DOHH2 (cell line): ENCODE data around the gene ZIC5.

Source experiments
- H3F3A ChIP-seq: fragments of 200-600 bp; sonication (generic), shearing (Covaris generic); 2 replicates; pipeline ENCODE4 v1.6.0; 2016; ENCODE audit warnings: antibody characterized with exemption, mild to moderate bottlenecking; ENCODE audit not compliant: control insufficient read depth, insufficient read depth
- H3K27ac ChIP-seq: fragments of 200-600 bp; sonication (generic); 2 replicates; pipeline ENCODE4 v1.5.1; 2014; ENCODE audit warnings: low read depth, mild to moderate bottlenecking, low read length, moderate library complexity
- H3K27me3 ChIP-seq: fragments of 200-600 bp; sonication (generic); 2 replicates; pipeline ENCODE4 v1.6.1; 2014; ENCODE audit warnings: mild to moderate bottlenecking, low read length, mixed read lengths; ENCODE audit not compliant: control insufficient read depth
- H3K36me3 ChIP-seq: fragments of 200-600 bp; sonication (generic); 2 replicates; pipeline ENCODE4 v1.6.1; 2014; ENCODE audit warnings: mild to moderate bottlenecking, low read length, moderate library complexity, mixed read lengths; ENCODE audit not compliant: control insufficient read depth
- H3K4me1 ChIP-seq: fragments of 200-600 bp; sonication (generic); 2 replicates; pipeline ENCODE4 v1.6.1; 2014; ENCODE audit warnings: mild to moderate bottlenecking, low read length, mixed read lengths; ENCODE audit not compliant: control insufficient read depth
- H3K4me2 ChIP-seq: fragments of 200-600 bp; sonication (generic); 2 replicates; pipeline ENCODE4 v1.6.0; 2014; ENCODE audit warnings: mild to moderate bottlenecking, low read length, moderate library complexity
- H3K4me3 ChIP-seq: fragments of 200-600 bp; sonication (generic); 2 replicates; pipeline ENCODE4 v1.5.1; 2014; ENCODE audit warnings: mild to moderate bottlenecking, low read length, mixed read lengths
- H3K79me2 ChIP-seq: fragments of 200-600 bp; sonication (generic); 2 replicates; pipeline ENCODE4 v1.6.1; 2014; ENCODE audit warnings: mild to moderate bottlenecking, low read length, mixed read lengths; ENCODE audit not compliant: control insufficient read depth
- H3K9me2 ChIP-seq: fragments of 200-600 bp; sonication (generic); replicated peaks from 2 replicates; pipeline ENCODE4 v1.6.1; 2014; ENCODE audit warnings: mild to moderate bottlenecking, low read length, mixed read lengths; ENCODE audit not compliant: control insufficient read depth
- H3K9me3 ChIP-seq: fragments of 200-600 bp; sonication (generic); 2 replicates; pipeline ENCODE4 v1.6.1; 2014; ENCODE audit warnings: antibody characterized with exemption, low read length, mixed read lengths; ENCODE audit not compliant: control insufficient read depth, insufficient read depth
- H4K20me1 ChIP-seq: fragments of 200-600 bp; sonication (generic); 2 replicates; pipeline ENCODE4 v1.6.0; 2014; ENCODE audit warnings: low read depth, mild to moderate bottlenecking, antibody characterized with exemption, low read length, moderate library complexity; ENCODE audit not compliant: control insufficient read depth, insufficient read depth
- EZH2phosphoT487 ChIP-seq: fragments of 200-600 bp; sonication (generic); IDR thresholded peaks from 2 replicates; pipeline ENCODE4 v1.6.1; 2017; ENCODE audit warnings: borderline replicate concordance, mild to moderate bottlenecking, antibody characterized with exemption, low read length, moderate library complexity, mixed read lengths
- TF ChIP-seq, protein P1 (sequence below): fragments of 200-600 bp; sonication (generic); IDR thresholded peaks from one replicate; pipeline ENCODE4 v1.5.1; 2014; ENCODE audit warnings: antibody characterized with exemption, mild to moderate bottlenecking, low read depth, low read length; ENCODE audit not compliant: poor library complexity, severe bottlenecking

The ZIC5 gene

DNA sequence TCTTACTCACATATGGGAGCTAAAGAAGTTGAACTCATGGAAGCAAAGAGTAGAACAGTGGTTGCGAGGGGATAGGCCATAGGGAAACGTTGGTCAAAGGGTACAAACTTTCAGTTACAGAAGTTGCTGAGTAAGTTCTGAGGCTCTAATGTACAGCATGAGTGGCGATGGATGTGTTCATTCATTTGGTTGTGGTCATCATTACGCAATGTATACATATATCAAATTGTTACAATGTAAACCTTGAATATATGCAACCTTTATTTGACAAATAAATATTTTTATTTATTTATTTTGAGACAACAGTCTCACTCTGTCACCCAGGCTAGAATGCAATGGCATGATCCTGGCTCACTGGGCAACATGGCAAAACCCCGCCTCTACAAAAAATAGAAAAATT is 38.7 kb downstream of the ZIC5 start:
- Histone ChIP-seq H3K9me3 (no peaks in the 10 kb centered on the region), H3K79me2 (no peaks in the 10 kb centered on the region), H3K9me2 (no peaks in the 10 kb centered on the region), H3K27ac (no peak overlapping the region), H4K20me1 (no peaks in the 10 kb centered on the region), H3F3A (no peaks in the 10 kb centered on the region), H3K4me1 (no peaks in the 10 kb centered on the region), H3K27me3 (no peaks in the 10 kb centered on the region), H3K36me3 (no peaks in the 10 kb centered on the region), H3K4me2 (no peak overlapping the region), H3K4me3 (no peak overlapping the region)
- no peak for TF ChIP-seq EZH2phosphoT487
- TF ChIP-seq, protein P1, sequence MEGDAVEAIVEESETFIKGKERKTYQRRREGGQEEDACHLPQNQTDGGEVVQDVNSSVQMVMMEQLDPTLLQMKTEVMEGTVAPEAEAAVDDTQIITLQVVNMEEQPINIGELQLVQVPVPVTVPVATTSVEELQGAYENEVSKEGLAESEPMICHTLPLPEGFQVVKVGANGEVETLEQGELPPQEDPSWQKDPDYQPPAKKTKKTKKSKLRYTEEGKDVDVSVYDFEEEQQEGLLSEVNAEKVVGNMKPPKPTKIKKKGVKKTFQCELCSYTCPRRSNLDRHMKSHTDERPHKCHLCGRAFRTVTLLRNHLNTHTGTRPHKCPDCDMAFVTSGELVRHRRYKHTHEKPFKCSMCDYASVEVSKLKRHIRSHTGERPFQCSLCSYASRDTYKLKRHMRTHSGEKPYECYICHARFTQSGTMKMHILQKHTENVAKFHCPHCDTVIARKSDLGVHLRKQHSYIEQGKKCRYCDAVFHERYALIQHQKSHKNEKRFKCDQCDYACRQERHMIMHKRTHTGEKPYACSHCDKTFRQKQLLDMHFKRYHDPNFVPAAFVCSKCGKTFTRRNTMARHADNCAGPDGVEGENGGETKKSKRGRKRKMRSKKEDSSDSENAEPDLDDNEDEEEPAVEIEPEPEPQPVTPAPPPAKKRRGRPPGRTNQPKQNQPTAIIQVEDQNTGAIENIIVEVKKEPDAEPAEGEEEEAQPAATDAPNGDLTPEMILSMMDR = no peak

DNA sequence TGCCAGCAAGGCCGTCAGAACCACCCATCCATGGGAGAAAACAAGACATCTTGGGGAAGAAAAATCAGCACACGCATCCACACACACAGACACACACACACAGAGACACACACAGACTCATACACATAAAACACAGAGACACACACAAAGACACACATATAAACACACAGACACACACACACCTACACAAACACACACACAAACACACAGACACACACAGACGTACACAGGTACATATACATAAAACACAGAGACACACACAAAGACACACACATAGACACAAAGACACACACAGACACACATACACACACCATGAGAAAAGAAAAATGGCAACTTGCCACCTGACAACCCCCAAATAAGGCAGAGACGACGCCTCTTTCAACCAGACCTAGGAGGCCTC is 40.6 kb downstream of the ZIC5 start:
- Histone ChIP-seq H3K27me3 (no peaks in the 10 kb centered on the region), H3K4me1 (no peaks in the 10 kb centered on the region), H3K4me2 (no peak overlapping the region), H4K20me1 (no peaks in the 10 kb centered on the region), H3K79me2 (no peaks in the 10 kb centered on the region), H3K36me3 (no peaks in the 10 kb centered on the region), H3K27ac (no peak overlapping the region), H3K4me3 (no peak overlapping the region), H3F3A (no peaks in the 10 kb centered on the region), H3K9me2 (no peaks in the 10 kb centered on the region), H3K9me3 (no peaks in the 10 kb centered on the region)
- no peak for TF ChIP-seq EZH2phosphoT487
- TF ChIP-seq, protein P1 = no peak

DNA sequence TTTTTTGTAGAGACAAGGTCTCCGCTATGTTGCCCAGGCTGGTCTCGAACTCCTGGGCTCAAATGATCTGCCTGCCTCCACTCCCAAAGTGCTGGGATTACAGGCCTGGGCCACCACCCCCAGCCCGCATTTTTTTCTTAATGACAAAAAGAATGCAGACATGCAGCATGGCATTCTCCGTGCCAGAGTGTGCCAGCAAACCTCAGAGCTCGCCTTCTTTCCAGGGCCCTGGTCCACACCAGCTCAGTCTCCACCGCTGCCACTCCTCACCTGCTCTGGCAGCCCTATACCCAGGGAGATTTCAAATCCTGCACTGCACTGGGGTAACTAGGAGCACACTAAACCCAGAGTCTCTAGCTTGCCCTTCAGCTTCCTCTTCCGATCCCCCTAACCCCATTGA is 41.7 kb downstream of the ZIC5 start:
- Histone ChIP-seq H3F3A (no peaks in the 10 kb centered on the region), H3K36me3 (no peaks in the 10 kb centered on the region), H3K9me2 (no peaks in the 10 kb centered on the region), H3K9me3 (no peaks in the 10 kb centered on the region), H3K79me2 (no peaks in the 10 kb centered on the region), H3K4me2 (no peak overlapping the region), H3K27me3 (no peaks in the 10 kb centered on the region), H3K27ac (no peak overlapping the region), H4K20me1 (no peaks in the 10 kb centered on the region), H3K4me3 (no peak overlapping the region), H3K4me1 (no peaks in the 10 kb centered on the region)
- no peak for TF ChIP-seq EZH2phosphoT487
- TF ChIP-seq, protein P1 = no peak
